GM10266 (cell line): ENCODE results near the gene FBXO42.

ENCODE experiments used
- DNase-seq: peaks from one replicate; pipeline ENCODE4 v3.0.0; 2012; ENCODE audit errors: extremely low spot score
- TF ChIP-seq, protein P1 (sequence below): IDR thresholded peaks from 2 replicates; pipeline ENCODE4 v1.5.1; 2012; ENCODE audit warnings: mild to moderate bottlenecking, low read depth; ENCODE audit not compliant: control insufficient read depth, insufficient read depth; ENCODE audit errors: missing control alignments

FBXO42 gene

DNA sequence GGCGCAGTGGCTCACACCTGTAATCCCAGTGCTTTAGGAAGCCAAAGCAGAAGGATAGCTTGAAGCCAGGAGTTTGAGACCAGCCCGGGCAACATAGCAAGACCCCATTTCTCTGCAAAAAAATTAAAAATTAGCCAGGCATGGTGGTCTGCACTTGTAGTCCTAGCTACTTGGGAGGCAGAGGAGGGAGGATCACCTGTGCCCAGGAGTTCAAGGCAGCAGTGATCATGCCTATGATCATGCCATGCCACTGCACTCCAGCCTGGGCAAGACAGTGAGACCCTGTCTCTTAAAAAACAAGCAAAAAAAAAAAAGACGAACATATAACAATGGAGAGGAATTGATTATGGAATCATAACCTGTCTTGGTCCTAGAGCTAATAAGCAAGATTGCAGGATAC, 45.1 kb downstream of the FBXO42 start:
- DNase-seq, result no peak
- TF ChIP-seq, protein P1, sequence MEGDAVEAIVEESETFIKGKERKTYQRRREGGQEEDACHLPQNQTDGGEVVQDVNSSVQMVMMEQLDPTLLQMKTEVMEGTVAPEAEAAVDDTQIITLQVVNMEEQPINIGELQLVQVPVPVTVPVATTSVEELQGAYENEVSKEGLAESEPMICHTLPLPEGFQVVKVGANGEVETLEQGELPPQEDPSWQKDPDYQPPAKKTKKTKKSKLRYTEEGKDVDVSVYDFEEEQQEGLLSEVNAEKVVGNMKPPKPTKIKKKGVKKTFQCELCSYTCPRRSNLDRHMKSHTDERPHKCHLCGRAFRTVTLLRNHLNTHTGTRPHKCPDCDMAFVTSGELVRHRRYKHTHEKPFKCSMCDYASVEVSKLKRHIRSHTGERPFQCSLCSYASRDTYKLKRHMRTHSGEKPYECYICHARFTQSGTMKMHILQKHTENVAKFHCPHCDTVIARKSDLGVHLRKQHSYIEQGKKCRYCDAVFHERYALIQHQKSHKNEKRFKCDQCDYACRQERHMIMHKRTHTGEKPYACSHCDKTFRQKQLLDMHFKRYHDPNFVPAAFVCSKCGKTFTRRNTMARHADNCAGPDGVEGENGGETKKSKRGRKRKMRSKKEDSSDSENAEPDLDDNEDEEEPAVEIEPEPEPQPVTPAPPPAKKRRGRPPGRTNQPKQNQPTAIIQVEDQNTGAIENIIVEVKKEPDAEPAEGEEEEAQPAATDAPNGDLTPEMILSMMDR, result no peak

DNA sequence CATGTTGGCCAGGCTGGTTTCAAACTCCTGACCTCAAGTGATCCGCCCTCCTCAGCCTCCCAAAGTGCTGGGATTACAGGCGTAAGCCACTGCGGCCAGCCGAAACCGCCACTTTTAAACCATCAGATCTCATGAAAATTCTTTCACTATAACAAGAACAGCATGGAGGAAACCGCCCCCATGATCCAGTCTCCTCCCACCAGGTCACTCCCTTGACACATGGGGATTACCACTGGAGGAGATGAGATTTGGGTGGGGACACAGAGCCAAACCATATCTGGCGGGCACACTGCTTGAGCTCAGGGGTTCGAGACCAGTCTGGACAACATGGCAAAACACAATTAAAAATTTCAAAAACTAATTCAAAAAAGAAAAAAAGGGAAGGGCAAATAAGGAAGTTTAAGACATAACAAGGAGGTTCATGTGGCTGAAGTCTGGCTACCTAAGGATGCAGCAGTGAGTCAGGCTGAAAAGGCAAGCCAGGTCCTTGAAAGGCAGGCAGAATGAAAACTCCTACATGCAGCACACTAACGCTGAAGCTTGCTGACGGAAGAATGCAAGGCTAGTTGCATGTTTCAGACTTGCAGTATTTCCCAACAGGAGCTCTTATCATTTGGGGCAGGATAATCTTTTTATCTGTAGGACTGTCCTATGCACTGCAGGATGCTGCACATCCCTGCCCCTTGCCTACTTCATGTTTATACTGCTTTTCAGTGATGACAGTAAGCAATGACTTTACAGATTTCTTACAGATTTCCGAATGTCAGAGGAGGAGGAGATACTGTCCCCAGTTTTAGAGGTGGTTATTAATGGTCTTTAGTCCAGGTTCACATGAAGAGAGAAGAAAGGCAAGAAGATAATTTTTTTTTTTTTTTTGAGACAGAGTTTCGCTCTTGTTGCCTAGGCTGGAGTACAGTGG, 49.3 kb downstream of the FBXO42 start:
- DNase-seq, result no peak
- TF ChIP-seq, protein P1, result no peak

DNA sequence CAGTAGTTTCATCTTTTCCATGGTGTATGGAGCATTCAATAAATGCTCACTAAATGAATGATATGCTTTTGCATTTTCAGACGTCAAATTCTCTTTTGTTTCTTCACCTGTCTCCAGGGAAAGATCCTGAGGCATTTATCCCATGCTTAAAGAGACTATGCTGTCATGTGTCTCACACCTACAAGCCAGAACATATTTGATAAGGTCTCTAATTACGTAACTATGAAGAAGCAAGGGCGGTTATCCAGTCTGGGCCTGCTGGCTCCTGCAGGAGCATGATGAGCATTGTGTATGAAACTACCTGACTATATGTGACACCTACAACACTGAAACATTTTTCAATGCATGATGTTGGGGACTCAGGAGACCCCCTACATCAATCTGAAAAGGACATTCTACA, 51.8 kb downstream of the FBXO42 start:
- no peak for DNase-seq

DNA sequence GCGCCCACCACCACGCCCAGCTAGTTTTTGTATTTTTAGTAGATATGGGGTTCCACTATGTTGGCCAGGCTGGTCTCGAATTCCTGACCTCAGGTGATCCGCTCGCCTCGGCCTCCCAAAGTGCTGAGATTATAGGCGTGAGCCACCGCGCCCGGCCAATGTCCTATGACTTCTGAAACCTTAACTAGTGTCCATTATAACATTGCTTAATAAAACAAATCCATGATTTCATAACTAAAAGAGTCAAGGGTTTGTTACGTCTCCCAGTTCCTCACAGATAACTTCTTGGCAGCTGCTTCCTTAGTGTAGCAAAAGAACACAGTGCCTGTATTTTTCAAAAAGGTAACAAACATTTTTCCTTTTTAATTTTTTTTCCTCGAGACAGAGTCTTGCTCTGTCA, 53.6 kb downstream of the FBXO42 start:
- DNase-seq, result no peak
- TF ChIP-seq, protein P1, result no peak

More for the DNA sequence above, 51.8 kb downstream of the FBXO42 start:
- TF ChIP-seq, protein P1, result no peak

DNA sequence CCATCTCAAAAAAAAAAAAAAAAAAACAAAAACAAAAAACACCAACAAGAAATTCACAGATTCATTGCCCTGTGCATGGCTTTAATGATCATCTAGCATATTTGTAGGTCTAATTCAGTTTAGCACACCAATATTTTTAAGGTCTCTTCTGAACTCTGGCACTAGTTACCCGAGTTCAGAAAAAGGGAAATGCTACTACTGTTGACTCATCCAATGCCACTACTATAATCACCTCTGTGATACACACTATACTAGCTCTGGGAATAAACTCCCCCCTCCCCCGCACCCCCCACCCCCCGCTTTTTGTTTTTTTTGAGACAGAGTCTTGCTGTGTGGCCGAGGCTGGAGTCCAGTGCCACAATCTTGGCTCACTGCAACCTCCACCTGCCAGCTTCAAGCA, 55.6 kb downstream of the FBXO42 start:
- no peak for DNase-seq
- TF ChIP-seq, protein P1, result no peak

DNA sequence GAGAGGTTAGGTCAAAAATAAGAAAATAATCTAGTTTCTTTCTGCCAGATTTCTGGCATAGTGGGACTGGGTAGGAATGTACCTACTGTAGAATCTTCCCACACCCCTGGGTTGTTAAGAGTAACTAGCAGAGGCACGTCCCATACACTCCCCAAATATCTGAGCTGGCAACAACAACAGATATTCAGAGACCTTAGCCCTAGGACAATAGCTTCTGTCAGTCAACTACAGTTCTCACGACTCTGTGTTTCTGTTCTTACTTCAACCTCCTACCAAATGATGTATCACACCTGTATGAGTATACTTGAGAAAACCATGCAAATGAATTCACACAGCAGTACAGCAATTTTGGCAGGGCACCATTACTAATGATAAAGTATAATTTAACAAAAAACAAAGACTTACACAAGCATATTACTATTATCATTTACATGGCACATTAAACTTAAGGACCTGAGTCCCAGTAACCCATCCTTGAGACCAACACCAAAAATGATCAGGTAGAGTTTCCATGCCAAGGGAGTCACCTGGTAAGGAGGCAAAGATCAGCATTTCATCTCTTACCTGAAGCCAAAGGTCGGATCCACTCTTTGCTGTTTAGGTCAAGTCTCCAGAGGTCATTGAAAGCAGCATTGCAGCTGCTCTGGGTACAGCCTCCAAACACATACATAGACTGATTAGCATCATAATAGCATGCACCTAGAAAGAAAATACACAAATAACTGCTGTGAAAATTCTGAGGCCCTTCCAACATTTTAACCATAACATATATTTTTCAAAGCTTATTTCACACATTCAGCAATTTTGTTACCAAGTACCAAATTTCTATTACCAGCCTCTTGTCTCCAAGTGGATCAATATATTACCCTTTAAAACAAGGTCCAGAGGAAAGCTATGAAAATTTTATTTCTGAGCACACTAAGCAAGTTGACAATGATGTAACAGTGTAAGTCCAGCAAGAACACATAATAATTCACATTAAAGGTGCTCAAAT, 57.8 kb downstream of the FBXO42 start:
- TF ChIP-seq, protein P1, result no peak

DNA sequence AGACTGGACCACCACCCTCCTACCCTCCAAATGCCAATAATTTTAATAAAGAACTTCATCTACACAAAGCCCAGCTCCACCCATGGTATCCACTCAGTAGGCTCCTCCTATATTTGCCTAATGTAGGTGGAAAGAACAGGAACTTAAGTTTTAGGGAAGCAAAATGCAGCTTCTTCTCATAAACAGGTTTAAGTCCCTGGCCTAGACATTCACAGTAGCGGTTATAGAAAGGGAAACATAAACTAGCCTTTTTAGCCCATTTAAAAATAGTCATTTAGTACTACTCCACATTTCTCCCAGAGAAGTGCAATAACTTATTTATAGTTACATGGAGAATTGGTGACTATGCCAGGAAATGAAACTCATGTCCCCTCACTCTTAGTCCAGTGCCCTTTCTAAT, 58.7 kb downstream of the FBXO42 start:
- DNase-seq, result no peak
- TF ChIP-seq, protein P1, result no peak

More for the DNA sequence above, 57.8 kb downstream of the FBXO42 start:
- DNase-seq, result no peak
